Activated naive CD4-positive, alpha-beta T cell treated with anti-CD3 and anti-CD28 coated beads, Interleukin-2, amount 50 U/mL, for 16 hours (primary cell): Measurements from ENCODE around the gene IL18.
"Not testable (repeated sequence)": the region's sequence is repeated elsewhere in the genome, so short reads cannot be mapped to it uniquely, and the experiment has no call there.

Source experiments
- DNase-seq: peaks from one replicate; pipeline ENCODE4 v3.0.0-alpha.2; 2020

The IL18 gene

GRCh38 chr11:112167145-112167544, 3.3 kb upstream of the IL18 start, which contains the start of gene TEX12:
TEX12 (plus strand) TSS chr11:112167372; CDS start chr11:112169269, 1,897 bp downstream.
- DNase-seq = no peak

- no peak for DNase-seq
These were observed 2.7 kb upstream of the IL18 start for GRCh38 chr11:112166562-112166961.

- no peak for DNase-seq
These were observed 1.2 kb upstream of the IL18 start for GRCh38 chr11:112165049-112165448.

- DNase-seq = no peak
These were observed 940 bp downstream of the IL18 start for GRCh38 chr11:112162761-112163546.

GRCh38 chr11:112162200-112162599, 1.7 kb downstream of the IL18 start:
- not testable (repeated sequence) for DNase-seq

GRCh38 chr11:112161012-112161411, 2.9 kb downstream of the IL18 start:
- no peak for DNase-seq

GRCh38 chr11:112160091-112160848, 3.6 kb downstream of the IL18 start:
- no peak for DNase-seq

GRCh38 chr11:112159098-112160065, 4.5 kb downstream of the IL18 start:
- DNase-seq = no peak

GRCh38 chr11:112156956-112157766, 6.7 kb downstream of the IL18 start:
- no peak for DNase-seq

GRCh38 chr11:112156153-112156955, 7.5 kb downstream of the IL18 start:
- no peak for DNase-seq

- no peak for DNase-seq
These were observed 13.4 kb downstream of the IL18 start for GRCh38 chr11:112150517-112150916.

- no peak for DNase-seq
These were observed 20.3 kb downstream of the IL18 start for GRCh38 chr11:112143597-112143996.

- DNase-seq = no peak
These were observed 29.4 kb downstream of the IL18 start for GRCh38 chr11:112134473-112134872.

- DNase-seq = no peak
These were observed 31.2 kb downstream of the IL18 start for GRCh38 chr11:112132737-112133136.

GRCh38 chr11:112129656-112130055, 34.2 kb downstream of the IL18 start:
- DNase-seq = no peak

GRCh38 chr11:112128483-112129121, 35.3 kb downstream of the IL18 start:
- DNase-seq = no peak

- DNase-seq = no peak
These were observed 36.8 kb downstream of the IL18 start for GRCh38 chr11:112127056-112127455.

- no peak for DNase-seq
These were observed 40.8 kb downstream of the IL18 start for GRCh38 chr11:112123129-112123528.

- DNase-seq = no peak
These were observed 41.8 kb downstream of the IL18 start for GRCh38 chr11:112121981-112122615.

- no peak for DNase-seq
These were observed 45.7 kb downstream of the IL18 start for GRCh38 chr11:112118176-112118575.
